Activated CD8-positive, alpha-beta memory T cell treated with anti-CD3 and anti-CD28 coated beads, Interleukin-2, amount 10 ng/mL, durations not matched to agents 7 days and 5 days (primary cell): ENCODE measurements around the gene LAGE3. TPM values are rescaled to one million over a fixed set of nuclear protein-coding genes. Genes with fewer than 3 reads are reported as not detected.
A peak's percentile ranks its signal among the peaks of the same experiment; 100 is the strongest.

Experiments
- ATAC-seq: fragments of 150-1000 bp; cut with Tn5 transposase; one replicate; pipeline ENCODE4 v1.10.0; 2021; ENCODE audit warnings: moderate library complexity
- CTCF ChIA-PET: fragments of 350-600 bp; sonication (Branson Sonifier 250); formaldehyde crosslinking; loops from one replicate; lab custom pipeline; 2021; ENCODE audit warnings: antibody characterized with exemption; lab: Charles Lee
- DNase-seq: peaks from one replicate; pipeline ENCODE4 v3.0.0-alpha.2; 2020
- H3K27ac Mint-ChIP-seq: one replicate; pipeline ENCODE4 v1.8.0; 2021; ENCODE audit warnings: mild to moderate bottlenecking, mixed read lengths
- H3K27me3 Mint-ChIP-seq: one replicate; pipeline ENCODE4 v1.8.0; 2021; ENCODE audit warnings: mixed read lengths
- H3K36me3 Mint-ChIP-seq: one replicate; pipeline ENCODE4 v1.8.0; 2021; ENCODE audit warnings: mild to moderate bottlenecking, mixed read lengths
- H3K4me1 Mint-ChIP-seq: one replicate; pipeline ENCODE4 v1.8.0; 2021; ENCODE audit warnings: mixed read lengths
- H3K4me3 Mint-ChIP-seq: one replicate; pipeline ENCODE4 v1.8.0; 2021; ENCODE audit warnings: mild to moderate bottlenecking, moderate library complexity, mixed read lengths
- H3K9me3 Mint-ChIP-seq: one replicate; pipeline ENCODE4 v1.8.0; 2022; ENCODE audit warnings: low read depth, mixed read lengths
- total RNA-seq, 2 experiments: library from RNA; stranded (reverse); gene quantifications; one replicate each; pipeline ENCODE4 v1.2.3, GENCODE V29; 2021

LAGE3 gene
- total RNA-seq, 2 experiments from 2014 or later = 38.8 to 39.0 TPM

GRCh38 chrX:154481911-154482601 is 3.0 kb upstream of the LAGE3 start:
- H3K27me3 Mint-ChIP-seq = no peaks in the 10 kb centered on the region
- H3K4me3 Mint-ChIP-seq = peak overlapping the region; percentile 9
- peaks cover 2% of the 10 kb centered on the region for H3K36me3 Mint-ChIP-seq
- no peaks in the 10 kb centered on the region for H3K9me3 Mint-ChIP-seq
- H3K27ac Mint-ChIP-seq = no peak overlapping the region
- H3K4me1 Mint-ChIP-seq = peaks cover 30% of the 10 kb centered on the region
- DNase-seq (no peak), ATAC-seq (no peak)
- CTCF ChIA-PET = interaction anchor here (0.6 to 1.2 kb wide), 2 partner anchors 108 to 819 kb away, joined by 3 to 6 read pairs; no protein-coding TSS in a partner anchor

GRCh38 chrX:154481195-154481594 is 2.1 kb upstream of the LAGE3 start:
- Mint-ChIP-seq H3K36me3 (peaks cover 2% of the 10 kb centered on the region), H3K4me3 (no peak overlapping the region), H3K27ac (no peak overlapping the region), H3K27me3 (no peaks in the 10 kb centered on the region), H3K4me1 (peaks cover 35% of the 10 kb centered on the region), H3K9me3 (no peaks in the 10 kb centered on the region)
- ATAC-seq (no peak), DNase-seq (no peak)
- CTCF ChIA-PET = interaction anchor here (1.2 kb wide), 1 partner anchor 108 kb away, joined by 3 read pairs; no protein-coding TSS in a partner anchor

- H3K4me1 Mint-ChIP-seq = peaks cover 29% of the 10 kb centered on the region
- CTCF ChIA-PET = interaction anchor here (1.0 to 1.6 kb wide), 2 partner anchors 19 to 49 kb away, joined by 4 read pairs; partner anchors contain the start of gene PLXNA3
- H3K9me3 Mint-ChIP-seq = no peaks in the 10 kb centered on the region
- no peaks in the 10 kb centered on the region for H3K27me3 Mint-ChIP-seq
- H3K27ac Mint-ChIP-seq = peak overlapping the region; percentile 76
- ATAC-seq (no peak), DNase-seq (no peak)
- peak overlapping the region; percentile 77 for H3K4me3 Mint-ChIP-seq
- H3K36me3 Mint-ChIP-seq = peaks cover 2% of the 10 kb centered on the region
These were observed 1.1 kb downstream of the LAGE3 start for GRCh38 chrX:154477891-154478477.

- no peak for DNase-seq
- no peaks in the 10 kb centered on the region for H3K27me3 Mint-ChIP-seq
- no peaks in the 10 kb centered on the region for H3K9me3 Mint-ChIP-seq
- CTCF ChIA-PET = interaction anchor here (1.4 to 1.6 kb wide), 2 partner anchors 15 to 18 kb away, joined by 4 to 5 read pairs; partner anchors contain the start of gene PLXNA3
- H3K4me3 Mint-ChIP-seq = no peak overlapping the region
- peaks cover 2% of the 10 kb centered on the region for H3K36me3 Mint-ChIP-seq
- H3K4me1 Mint-ChIP-seq = peaks cover 26% of the 10 kb centered on the region
- no peak for ATAC-seq
- no peak overlapping the region for H3K27ac Mint-ChIP-seq
These were observed 2.3 kb downstream of the LAGE3 start for GRCh38 chrX:154476821-154477220.

GRCh38 chrX:154473683-154474082 is 5.4 kb downstream of the LAGE3 start:
- H3K27ac Mint-ChIP-seq = peak overlapping the region; percentile 38
- no peaks in the 10 kb centered on the region for H3K9me3 Mint-ChIP-seq
- ATAC-seq = no peak
- peaks cover 5% of the 10 kb centered on the region for H3K36me3 Mint-ChIP-seq
- no peaks in the 10 kb centered on the region for H3K27me3 Mint-ChIP-seq
- H3K4me3 Mint-ChIP-seq = no peak overlapping the region
- H3K4me1 Mint-ChIP-seq = peaks cover 23% of the 10 kb centered on the region
- CTCF ChIA-PET = no interaction called here
- DNase-seq = no peak

- H3K4me3 Mint-ChIP-seq = no peak overlapping the region
- ATAC-seq (no peak), DNase-seq (no peak)
- H3K36me3 Mint-ChIP-seq = peaks cover 5% of the 10 kb centered on the region
- no peaks in the 10 kb centered on the region for H3K27me3 Mint-ChIP-seq
- no peaks in the 10 kb centered on the region for H3K9me3 Mint-ChIP-seq
- peak overlapping the region; percentile 38 for H3K27ac Mint-ChIP-seq
- peaks cover 18% of the 10 kb centered on the region for H3K4me1 Mint-ChIP-seq
- CTCF ChIA-PET = no interaction called here
These were observed 6.1 kb downstream of the LAGE3 start for GRCh38 chrX:154472685-154473632.

- H3K4me1 Mint-ChIP-seq = peaks cover 10% of the 10 kb centered on the region
- ATAC-seq (no peak), DNase-seq (no peak)
- peaks cover 5% of the 10 kb centered on the region for H3K36me3 Mint-ChIP-seq
- H3K9me3 Mint-ChIP-seq = no peaks in the 10 kb centered on the region
- no peak overlapping the region for H3K27ac Mint-ChIP-seq
- H3K27me3 Mint-ChIP-seq = no peaks in the 10 kb centered on the region
- CTCF ChIA-PET = no interaction called here
- no peak overlapping the region for H3K4me3 Mint-ChIP-seq
These were observed 7.0 kb downstream of the LAGE3 start for GRCh38 chrX:154471839-154472684.

GRCh38 chrX:154470914-154471568 is 8.0 kb downstream of the LAGE3 start:
- Mint-ChIP-seq H3K27ac (no peak overlapping the region), H3K9me3 (no peaks in the 10 kb centered on the region), H3K36me3 (peaks cover 5% of the 10 kb centered on the region), H3K4me3 (no peak overlapping the region), H3K4me1 (peaks cover 4% of the 10 kb centered on the region), H3K27me3 (no peaks in the 10 kb centered on the region)
- DNase-seq = no peak
- ATAC-seq = no peak
- CTCF ChIA-PET = no interaction called here

GRCh38 chrX:154470434-154470833 is 8.6 kb downstream of the LAGE3 start:
- no peak for DNase-seq
- no peaks in the 10 kb centered on the region for H3K9me3 Mint-ChIP-seq
- peaks cover 2% of the 10 kb centered on the region for H3K4me1 Mint-ChIP-seq
- H3K4me3 Mint-ChIP-seq = no peak overlapping the region
- CTCF ChIA-PET = no interaction called here
- H3K36me3 Mint-ChIP-seq = peaks cover 3% of the 10 kb centered on the region
- no peak overlapping the region for H3K27ac Mint-ChIP-seq
- ATAC-seq = no peak
- H3K27me3 Mint-ChIP-seq = no peaks in the 10 kb centered on the region

GRCh38 chrX:154469880-154470279 is 9.2 kb downstream of the LAGE3 start:
- Mint-ChIP-seq H3K4me1 (no peaks in the 10 kb centered on the region), H3K4me3 (no peak overlapping the region), H3K36me3 (peaks cover 3% of the 10 kb centered on the region), H3K27ac (no peak overlapping the region), H3K27me3 (no peaks in the 10 kb centered on the region), H3K9me3 (no peaks in the 10 kb centered on the region)
- ATAC-seq (no peak), DNase-seq (no peak)
- CTCF ChIA-PET = no interaction called here

- H3K4me3 Mint-ChIP-seq = no peak overlapping the region
- ATAC-seq (no peak), DNase-seq (no peak)
- no peak overlapping the region for H3K27ac Mint-ChIP-seq
- CTCF ChIA-PET = no interaction called here
- no peaks in the 10 kb centered on the region for H3K9me3 Mint-ChIP-seq
- H3K27me3 Mint-ChIP-seq = no peaks in the 10 kb centered on the region
- H3K36me3 Mint-ChIP-seq = peaks cover 3% of the 10 kb centered on the region
- no peaks in the 10 kb centered on the region for H3K4me1 Mint-ChIP-seq
These were observed 10.0 kb downstream of the LAGE3 start for GRCh38 chrX:154469114-154469513.

- Mint-ChIP-seq H3K27ac (no peak overlapping the region), H3K36me3 (peaks cover 3% of the 10 kb centered on the region), H3K27me3 (no peaks in the 10 kb centered on the region), H3K4me3 (no peak overlapping the region), H3K9me3 (no peaks in the 10 kb centered on the region), H3K4me1 (no peaks in the 10 kb centered on the region)
- DNase-seq (no peak), ATAC-seq (no peak)
- CTCF ChIA-PET = no interaction called here
These were observed 10.9 kb downstream of the LAGE3 start for GRCh38 chrX:154468217-154468616.
